ENCODE measurements around the gene C11orf24.

Gene C11orf24

GRCh38 chr11:68264741-68265540, 6.8 kb downstream of the C11orf24 start:
- no peak for TF ChIP-seq CTCF (IDR thresholded peaks at IDR 0.05; ENCODE audit: extremely low read depth, insufficient read depth, missing control alignments)
- in situ Hi-C loops (cut with MboI; ENCODE audit: low pct_unique_long_range_greater_than_20kb, low sequenced_read_pairs, unreplicated experiment) = no loop called here
- DNase-seq (ENCODE audit: low spot score) = no peak

GRCh38 chr11:68264244-68264643, 7.5 kb downstream of the C11orf24 start:
- no peak for DNase-seq (ENCODE audit: low spot score)
- in situ Hi-C loops (cut with MboI; ENCODE audit: low pct_unique_long_range_greater_than_20kb, low sequenced_read_pairs, unreplicated experiment) = no loop called here
- no peak for TF ChIP-seq CTCF (IDR thresholded peaks at IDR 0.05; ENCODE audit: extremely low read depth, insufficient read depth, missing control alignments)

- DNase-seq (ENCODE audit: low spot score) = no peak
Observed at GRCh38 chr11:68263444-68264035, 8.2 kb downstream of the C11orf24 start.

GRCh38 chr11:68262544-68262827, 9.3 kb downstream of the C11orf24 start:
- in situ Hi-C loops (cut with MboI; ENCODE audit: low pct_unique_long_range_greater_than_20kb, low sequenced_read_pairs, unreplicated experiment) = no loop called here
- no peak for TF ChIP-seq CTCF (IDR thresholded peaks at IDR 0.05; ENCODE audit: extremely low read depth, insufficient read depth, missing control alignments)
- DNase-seq (ENCODE audit: low spot score) = no peak

More at GRCh38 chr11:68263444-68264035, 8.2 kb downstream of the C11orf24 start:
- no peak for TF ChIP-seq CTCF (IDR thresholded peaks at IDR 0.05; ENCODE audit: extremely low read depth, insufficient read depth, missing control alignments)
- in situ Hi-C loops (cut with MboI; ENCODE audit: low pct_unique_long_range_greater_than_20kb, low sequenced_read_pairs, unreplicated experiment) = no loop called here

GRCh38 chr11:68261749-68262543, 9.8 kb downstream of the C11orf24 start:
- TF ChIP-seq CTCF (IDR thresholded peaks at IDR 0.05; ENCODE audit: extremely low read depth, insufficient read depth, missing control alignments) = no peak
- no peak for DNase-seq (ENCODE audit: low spot score)
- in situ Hi-C loops (cut with MboI; ENCODE audit: low pct_unique_long_range_greater_than_20kb, low sequenced_read_pairs, unreplicated experiment) = no loop called here

- TF ChIP-seq CTCF (IDR thresholded peaks at IDR 0.05; ENCODE audit: extremely low read depth, insufficient read depth, missing control alignments) = no peak
- DNase-seq (ENCODE audit: low spot score) = no peak
Observed at GRCh38 chr11:68261006-68261405, 10.8 kb downstream of the C11orf24 start.

More at GRCh38 chr11:68261006-68261405, 10.8 kb downstream of the C11orf24 start:
- in situ Hi-C loops (cut with MboI; ENCODE audit: low pct_unique_long_range_greater_than_20kb, low sequenced_read_pairs, unreplicated experiment) = no loop called here
